Sigmoid colon (tissue), 7 donors: ENCODE results near the gene CACHD1. TPM values are rescaled to one million over a fixed set of nuclear protein-coding genes. Genes with fewer than 3 reads are reported as not detected.

Experiments used
- DNase-seq: peaks from one replicate; pipeline ENCODE4 v3.0.0-alpha.2; 2019
- H3K27ac ChIP-seq, 4 donors: fragments of 200-600 bp; sonication (generic); one replicate each; pipeline ENCODE4 v1.5.1; 2016 to 2019; ENCODE audit warnings: mild to moderate bottlenecking in 1 of 4
- H3K27me3 ChIP-seq, 3 donors: fragments of 200-600 bp; sonication (generic); one replicate each; pipeline ENCODE4 v1.5.1; 2019; ENCODE audit warnings: mild to moderate bottlenecking in 1 of 3
- H3K36me3 ChIP-seq, 4 donors: fragments of 200-600 bp; sonication (generic); one replicate each; pipeline ENCODE4 v1.5.1; 2016 to 2019
- H3K4me1 ChIP-seq, 4 donors: fragments of 200-600 bp; sonication (generic); one replicate each; pipeline ENCODE4 v1.5.1; 2017 to 2019
- H3K4me3 ChIP-seq, 4 donors: fragments of 200-600 bp; sonication (generic); one replicate each; pipeline ENCODE4 v1.5.1; 2017 to 2019; ENCODE audit warnings: mild to moderate bottlenecking in 2 of 4, moderate library complexity in 1 of 4
- H3K9me3 ChIP-seq, 4 donors: fragments of 200-600 bp in 3 of 4; sonication (generic) in 3 of 4; one replicate each; pipeline versions ENCODE4 v1.5.1 to v1.6.1; 2013 to 2019
- EP300 ChIP-seq, 4 donors: sonication (generic); formaldehyde crosslinking; IDR thresholded peaks; one replicate each; pipeline ENCODE4 v1.6.1; 2017; ENCODE audit warnings: antibody characterized with exemption in 4 of 4
- POLR2A ChIP-seq, 2 donors: fragments of 450-650 bp; IDR thresholded peaks; one replicate each; pipeline ENCODE4 v1.6.1; 2016; ENCODE audit warnings: antibody characterized with exemption in 2 of 2, mild to moderate bottlenecking in 2 of 2, moderate library complexity in 2 of 2
- POLR2AphosphoS5 ChIP-seq, 4 donors: sonication (generic); formaldehyde crosslinking; IDR thresholded peaks; one replicate each; pipeline ENCODE4 v1.6.1; 2017; ENCODE audit warnings: antibody characterized with exemption in 4 of 4
- WGBS, 2 donors: extraction: QIAGEN DNeasy Blood & Tissue Kit; methylation state at CpG; one replicate each; pipeline ENCODE4 v1.1.7; 2013; 5-methylcytosine and 5-hydroxymethylcytosine counted together
- intact Hi-C: fragments of 100-400 bp; cut with DNase I; formaldehyde crosslinking; loops from one replicate; pipeline ENCODE4 v1.15.1; 2023
- polyA plus RNA-seq, 3 donors: library from polyadenylated mRNA; stranded (reverse); fragments of 200-250 nt; gene quantifications; one replicate each; pipeline ENCODE4 v1.2.3, GENCODE V29; 2013
- total RNA-seq, 4 donors: library from RNA; depleted of rRNA; stranded (reverse); fragments of >200 nt; gene quantifications; one replicate each; pipeline ENCODE4 v1.1.0, GENCODE V29; 2016
- TF ChIP-seq, protein P1 (sequence below), 4 experiments: fragments of 450-650 bp in 3 of 4; fragments of 200-600 bp in 1 of 4; IDR thresholded peaks; one replicate each; pipeline ENCODE4 v1.5.1; 2016 to 2019; ENCODE audit warnings: antibody characterized with exemption in 4 of 4, mild to moderate bottlenecking in 3 of 4, moderate library complexity in 2 of 4
- donor health status: healthy with polysubstance abuse.
- donor health status: Bipolar disorder and iron deficiency.
- donor health status: healthy.

Gene CACHD1
- total and polyA plus RNA-seq, 7 donors = 0.23 to 7.1 (median 3.7) TPM

DNA sequence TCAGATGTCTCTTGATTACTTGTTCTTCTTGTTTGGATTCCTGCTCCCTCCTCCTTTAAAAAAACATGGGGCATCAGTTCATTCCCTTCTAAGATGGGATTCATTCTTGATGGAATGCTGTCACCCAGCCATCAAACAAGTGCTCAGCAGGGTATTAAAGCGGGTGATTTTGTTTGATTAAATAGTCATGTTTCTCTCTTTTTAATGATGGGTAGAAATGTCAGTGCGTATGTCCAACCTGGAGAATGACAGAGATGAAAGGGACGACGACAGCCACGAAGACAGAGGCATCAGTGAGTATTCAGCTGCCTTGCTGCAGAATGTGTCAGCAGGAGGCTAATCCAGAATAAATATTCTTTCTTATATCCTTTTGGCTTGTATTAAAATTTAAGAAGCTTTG, 211.1 kb downstream of the CACHD1 start:
- no peaks in the 10 kb centered on the region for H3K27me3 ChIP-seq
- no peaks in the 10 kb centered on the region for H3K9me3 ChIP-seq
- intact Hi-C loops = loop anchor here (10.0 kb wide), 1 partner anchor 384 kb away; no protein-coding TSS in a partner anchor
- H3K4me1 ChIP-seq = peaks cover 0 to 16% (median 11%) of the 10 kb centered on the region in 4 donors
- no peak overlapping the region for H3K27ac ChIP-seq
- DNase-seq = no peak
- 95% methylated on average over 5 of the region's 5 CpGs for WGBS, 2 donors
- no peak for TF ChIP-seq POLR2AphosphoS5 (IDR thresholded peaks at IDR 0.05)
- TF ChIP-seq EP300 (IDR thresholded peaks at IDR 0.05) = no peak
- TF ChIP-seq, protein P1, sequence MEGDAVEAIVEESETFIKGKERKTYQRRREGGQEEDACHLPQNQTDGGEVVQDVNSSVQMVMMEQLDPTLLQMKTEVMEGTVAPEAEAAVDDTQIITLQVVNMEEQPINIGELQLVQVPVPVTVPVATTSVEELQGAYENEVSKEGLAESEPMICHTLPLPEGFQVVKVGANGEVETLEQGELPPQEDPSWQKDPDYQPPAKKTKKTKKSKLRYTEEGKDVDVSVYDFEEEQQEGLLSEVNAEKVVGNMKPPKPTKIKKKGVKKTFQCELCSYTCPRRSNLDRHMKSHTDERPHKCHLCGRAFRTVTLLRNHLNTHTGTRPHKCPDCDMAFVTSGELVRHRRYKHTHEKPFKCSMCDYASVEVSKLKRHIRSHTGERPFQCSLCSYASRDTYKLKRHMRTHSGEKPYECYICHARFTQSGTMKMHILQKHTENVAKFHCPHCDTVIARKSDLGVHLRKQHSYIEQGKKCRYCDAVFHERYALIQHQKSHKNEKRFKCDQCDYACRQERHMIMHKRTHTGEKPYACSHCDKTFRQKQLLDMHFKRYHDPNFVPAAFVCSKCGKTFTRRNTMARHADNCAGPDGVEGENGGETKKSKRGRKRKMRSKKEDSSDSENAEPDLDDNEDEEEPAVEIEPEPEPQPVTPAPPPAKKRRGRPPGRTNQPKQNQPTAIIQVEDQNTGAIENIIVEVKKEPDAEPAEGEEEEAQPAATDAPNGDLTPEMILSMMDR (IDR thresholded peaks at IDR 0.05) = no peak
- no peak for TF ChIP-seq POLR2A (IDR thresholded peaks at IDR 0.05)
- H3K36me3 ChIP-seq = peaks cover 0 to 12% (median 0%) of the 10 kb centered on the region in 4 donors
- H3K4me3 ChIP-seq = no peak overlapping the region

- no peak overlapping the region for H3K4me3 ChIP-seq
- no peaks in the 10 kb centered on the region for H3K27me3 ChIP-seq
- H3K27ac ChIP-seq = no peak overlapping the region
- TF ChIP-seq POLR2AphosphoS5 (IDR thresholded peaks at IDR 0.05) (no peak), EP300 (IDR thresholded peaks at IDR 0.05) (no peak), POLR2A (IDR thresholded peaks at IDR 0.05) (no peak)
- TF ChIP-seq, protein P1 (IDR thresholded peaks at IDR 0.05) = no peak
- DNase-seq = no peak
- H3K9me3 ChIP-seq = no peaks in the 10 kb centered on the region
- peaks cover 0 to 16% (median 9%) of the 10 kb centered on the region in 4 donors for H3K4me1 ChIP-seq
- H3K36me3 ChIP-seq = peaks cover 0 to 12% (median 0%) of the 10 kb centered on the region in 4 donors
- intact Hi-C loops = loop anchor here (10.0 kb wide), 1 partner anchor 381 kb away; no protein-coding TSS in a partner anchor
- WGBS, 2 donors = 86 to 91% methylated on average over 2 of the region's 2 CpGs
Measured at GRCh38 chr1:64683419-64683818, 213.5 kb downstream of the CACHD1 start.

DNA sequence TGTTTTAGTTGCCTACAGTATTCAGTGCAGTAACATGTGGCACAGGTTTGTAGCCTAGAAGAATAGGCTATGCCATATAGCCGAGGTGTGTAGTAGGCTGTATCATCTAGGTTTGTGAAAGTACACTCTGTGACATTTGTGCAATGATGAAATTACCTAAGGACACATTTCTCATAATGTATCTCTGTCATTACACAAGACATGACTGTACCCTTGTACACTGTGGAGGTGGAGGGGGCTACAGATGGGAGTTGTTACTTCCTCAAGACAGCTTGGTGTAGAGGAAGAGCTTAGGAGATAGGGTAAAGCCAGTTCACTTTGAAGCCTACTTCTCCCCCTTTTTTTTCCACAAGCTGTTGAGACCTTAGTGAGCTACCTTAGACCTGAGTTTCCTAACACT, 215.3 kb downstream of the CACHD1 start:
- H3K27ac ChIP-seq = no peak overlapping the region
- WGBS, 2 donors = 89 to 92% methylated on average over 1 of the region's 1 CpG
- no peak overlapping the region for H3K4me3 ChIP-seq
- H3K4me1 ChIP-seq = peaks cover 0 to 14% (median 5%) of the 10 kb centered on the region in 4 donors
- intact Hi-C loops = loop anchor here (5.0 to 10.0 kb wide), 2 partner anchors 57 to 380 kb away; no protein-coding TSS in a partner anchor
- no peak for TF ChIP-seq POLR2AphosphoS5 (IDR thresholded peaks at IDR 0.05)
- TF ChIP-seq, protein P1 (IDR thresholded peaks at IDR 0.05) = no peak
- TF ChIP-seq POLR2A (IDR thresholded peaks at IDR 0.05) = no peak
- TF ChIP-seq EP300 (IDR thresholded peaks at IDR 0.05) = no peak
- no peaks in the 10 kb centered on the region for H3K27me3 ChIP-seq
- peaks cover 0 to 12% (median 0%) of the 10 kb centered on the region in 4 donors for H3K36me3 ChIP-seq
- DNase-seq = no peak
- H3K9me3 ChIP-seq = no peaks in the 10 kb centered on the region

- WGBS, 2 donors = 50 to 78% methylated on average over 6 of the region's 6 CpGs
- H3K4me1 ChIP-seq = peaks cover 0 to 14% (median 5%) of the 10 kb centered on the region in 4 donors
- no peak for TF ChIP-seq POLR2AphosphoS5 (IDR thresholded peaks at IDR 0.05)
- H3K9me3 ChIP-seq = no peaks in the 10 kb centered on the region
- H3K27ac ChIP-seq = no peak overlapping the region
- no peak overlapping the region for H3K4me3 ChIP-seq
- peaks cover 0 to 12% (median 0%) of the 10 kb centered on the region in 4 donors for H3K36me3 ChIP-seq
- intact Hi-C loops = loop anchor here (2.0 to 10.0 kb wide), 3 partner anchors 56 to 379 kb away; no protein-coding TSS in a partner anchor
- H3K27me3 ChIP-seq = no peaks in the 10 kb centered on the region
- no peak for DNase-seq
Measured at GRCh38 chr1:64685765-64686341, 215.9 kb downstream of the CACHD1 start.

GRCh38 chr1:64686828-64687724, 217.1 kb downstream of the CACHD1 start:
- Histone ChIP-seq H3K36me3 (peaks cover 0 to 7% (median 0%) of the 10 kb centered on the region in 4 donors), H3K27ac (no peak overlapping the region)

More at GRCh38 chr1:64686828-64687724, 217.1 kb downstream of the CACHD1 start:
- TF ChIP-seq, protein P1 (IDR thresholded peaks at IDR 0.05) = peak; percentile 46 to 83 (median 74)
- no peak for TF ChIP-seq POLR2AphosphoS5 (IDR thresholded peaks at IDR 0.05)
- Histone ChIP-seq H3K4me3 (no peak overlapping the region), H3K9me3 (no peaks in the 10 kb centered on the region), H3K4me1 (peaks cover 0 to 23% (median 12%) of the 10 kb centered on the region in 4 donors), H3K27me3 (no peaks in the 10 kb centered on the region)
- WGBS, 2 donors = 14 to 33% methylated on average over 7 of the region's 7 CpGs
- intact Hi-C loops = loop anchor here (2.0 to 10.0 kb wide), 3 partner anchors 55 to 378 kb away; no protein-coding TSS in a partner anchor
- DNase-seq = no peak
